ENCODE results near the gene NR2C2.

DNA sequence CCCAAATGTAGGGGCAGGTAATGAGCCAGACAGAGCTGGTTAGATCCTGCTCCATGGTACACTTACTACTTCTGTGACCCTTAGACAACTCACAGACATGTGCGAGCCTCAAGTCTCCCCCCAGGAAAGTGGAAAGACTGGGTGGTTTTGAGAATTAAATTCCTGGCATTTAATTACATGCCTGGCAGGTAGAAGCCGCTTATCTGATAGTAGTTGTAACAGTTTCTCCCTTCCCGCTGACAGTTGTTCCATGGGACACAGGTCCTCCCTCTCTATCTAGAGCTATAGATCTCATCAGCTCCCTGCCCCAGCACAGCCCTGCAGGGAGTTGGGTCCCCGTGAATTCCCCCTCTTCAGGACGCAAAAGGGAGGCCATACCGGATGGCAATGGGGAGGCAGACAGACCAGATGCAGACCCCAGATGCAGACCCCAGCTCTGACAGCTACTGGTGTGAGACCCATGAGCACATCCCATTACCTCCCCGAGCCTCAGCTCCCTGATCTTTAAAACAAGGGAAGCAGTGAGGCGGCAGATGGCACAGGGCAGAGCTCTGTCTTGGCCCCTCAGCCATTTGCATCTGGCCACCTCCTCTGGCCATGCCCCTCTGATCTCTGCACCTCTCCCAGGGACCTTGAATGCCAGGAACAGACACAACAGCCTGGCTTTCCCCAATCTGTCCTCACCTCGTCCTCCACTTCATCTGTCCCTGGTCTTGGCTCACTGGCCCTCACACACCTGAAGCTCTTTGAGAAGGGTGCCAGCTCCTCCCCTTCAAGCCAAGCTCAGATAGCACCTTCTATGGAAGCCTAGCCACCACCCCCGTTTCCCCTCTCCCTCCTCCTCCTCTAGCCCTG is 34.1 kb upstream of the NR2C2 start:
- TF ChIP-seq, protein P1, sequence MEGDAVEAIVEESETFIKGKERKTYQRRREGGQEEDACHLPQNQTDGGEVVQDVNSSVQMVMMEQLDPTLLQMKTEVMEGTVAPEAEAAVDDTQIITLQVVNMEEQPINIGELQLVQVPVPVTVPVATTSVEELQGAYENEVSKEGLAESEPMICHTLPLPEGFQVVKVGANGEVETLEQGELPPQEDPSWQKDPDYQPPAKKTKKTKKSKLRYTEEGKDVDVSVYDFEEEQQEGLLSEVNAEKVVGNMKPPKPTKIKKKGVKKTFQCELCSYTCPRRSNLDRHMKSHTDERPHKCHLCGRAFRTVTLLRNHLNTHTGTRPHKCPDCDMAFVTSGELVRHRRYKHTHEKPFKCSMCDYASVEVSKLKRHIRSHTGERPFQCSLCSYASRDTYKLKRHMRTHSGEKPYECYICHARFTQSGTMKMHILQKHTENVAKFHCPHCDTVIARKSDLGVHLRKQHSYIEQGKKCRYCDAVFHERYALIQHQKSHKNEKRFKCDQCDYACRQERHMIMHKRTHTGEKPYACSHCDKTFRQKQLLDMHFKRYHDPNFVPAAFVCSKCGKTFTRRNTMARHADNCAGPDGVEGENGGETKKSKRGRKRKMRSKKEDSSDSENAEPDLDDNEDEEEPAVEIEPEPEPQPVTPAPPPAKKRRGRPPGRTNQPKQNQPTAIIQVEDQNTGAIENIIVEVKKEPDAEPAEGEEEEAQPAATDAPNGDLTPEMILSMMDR (IDR thresholded peaks at IDR 0.05), result no peak
- TF ChIP-seq POLR2A (IDR thresholded peaks at IDR 0.05), result no peak
